Astrocyte (in vitro differentiated cells and primary cell): ENCODE results near the gene EOLA1.
"Not testable (repeated sequence)": the region's sequence is repeated elsewhere in the genome, so short reads cannot be mapped to it uniquely, and the experiment has no call there.

Experiments
- EZH2 ChIP-seq: IDR thresholded peaks from 2 replicates; pipeline ENCODE4 v1.6.1; 2012; ENCODE audit warnings: mild to moderate bottlenecking, low read length, inconsistent platforms; ENCODE audit not compliant: insufficient read depth
- TF ChIP-seq, protein P1 (sequence below): IDR thresholded peaks from 2 replicates; pipeline ENCODE4 v1.5.1; 2011; ENCODE audit warnings: low read depth, mild to moderate bottlenecking, inconsistent platforms, low read length, moderate library complexity; ENCODE audit not compliant: insufficient read depth

DNA sequence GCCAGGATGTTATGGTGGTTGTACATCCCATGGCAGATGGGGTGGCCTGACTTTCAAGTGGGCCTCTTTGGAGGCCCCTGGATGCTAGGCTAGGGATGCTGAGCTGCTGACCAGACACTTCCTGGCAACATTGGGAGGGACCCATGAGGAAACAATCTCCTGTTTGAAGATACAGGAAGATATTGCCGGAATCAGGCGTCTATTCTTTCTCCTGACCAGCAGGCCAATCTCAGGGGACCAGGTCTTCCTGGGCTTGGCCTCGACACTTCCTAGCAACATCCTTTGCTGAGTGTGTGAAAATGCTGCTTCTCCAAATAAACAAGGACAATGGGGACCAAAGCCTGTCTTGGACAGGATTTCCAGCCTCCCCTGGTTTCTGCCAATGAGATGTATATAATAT, 7.0 kb downstream of the EOLA1 start:
- TF ChIP-seq, protein P1, sequence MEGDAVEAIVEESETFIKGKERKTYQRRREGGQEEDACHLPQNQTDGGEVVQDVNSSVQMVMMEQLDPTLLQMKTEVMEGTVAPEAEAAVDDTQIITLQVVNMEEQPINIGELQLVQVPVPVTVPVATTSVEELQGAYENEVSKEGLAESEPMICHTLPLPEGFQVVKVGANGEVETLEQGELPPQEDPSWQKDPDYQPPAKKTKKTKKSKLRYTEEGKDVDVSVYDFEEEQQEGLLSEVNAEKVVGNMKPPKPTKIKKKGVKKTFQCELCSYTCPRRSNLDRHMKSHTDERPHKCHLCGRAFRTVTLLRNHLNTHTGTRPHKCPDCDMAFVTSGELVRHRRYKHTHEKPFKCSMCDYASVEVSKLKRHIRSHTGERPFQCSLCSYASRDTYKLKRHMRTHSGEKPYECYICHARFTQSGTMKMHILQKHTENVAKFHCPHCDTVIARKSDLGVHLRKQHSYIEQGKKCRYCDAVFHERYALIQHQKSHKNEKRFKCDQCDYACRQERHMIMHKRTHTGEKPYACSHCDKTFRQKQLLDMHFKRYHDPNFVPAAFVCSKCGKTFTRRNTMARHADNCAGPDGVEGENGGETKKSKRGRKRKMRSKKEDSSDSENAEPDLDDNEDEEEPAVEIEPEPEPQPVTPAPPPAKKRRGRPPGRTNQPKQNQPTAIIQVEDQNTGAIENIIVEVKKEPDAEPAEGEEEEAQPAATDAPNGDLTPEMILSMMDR, result not testable (repeated sequence)
- not testable (repeated sequence) for TF ChIP-seq EZH2
